Fibroblast of lung (primary cell): ENCODE results near the gene SCUBE3. TPM values are rescaled to one million over a fixed set of nuclear protein-coding genes. Genes with fewer than 3 reads are reported as not detected.

Source experiments
- DNase-seq, 2 donors: peaks; one replicate each; pipeline versions ENCODE4 v3.0.0 to v3.0.0-alpha.2; 2010; ENCODE audit warnings: low read depth in 2 of 2
- H2AFZ ChIP-seq: 2 replicates; pipeline ENCODE4 v1.5.1; 2012; ENCODE audit warnings: low read length, control low read depth, inconsistent platforms
- H3K27ac ChIP-seq: 2 replicates; pipeline ENCODE4 v1.5.1; 2011; ENCODE audit warnings: low read length, control low read depth; ENCODE audit not compliant: insufficient read depth
- H3K27me3 ChIP-seq: 2 replicates; pipeline ENCODE4 v1.5.1; 2011; ENCODE audit warnings: mild to moderate bottlenecking, low read length; ENCODE audit not compliant: control insufficient read depth, insufficient read depth
- H3K36me3 ChIP-seq: 2 replicates; pipeline ENCODE4 v1.5.1; 2011; ENCODE audit warnings: low read length; ENCODE audit not compliant: control insufficient read depth, insufficient read depth
- H3K4me1 ChIP-seq: 2 replicates; pipeline ENCODE4 v1.5.1; 2011; ENCODE audit warnings: low read length; ENCODE audit not compliant: control insufficient read depth, insufficient read depth; ENCODE audit errors: extremely low read depth
- H3K4me2 ChIP-seq: 2 replicates; pipeline ENCODE4 v1.5.1; 2011; ENCODE audit warnings: low read length, control low read depth; ENCODE audit not compliant: insufficient read depth; ENCODE audit errors: extremely low read depth
- H3K4me3 ChIP-seq, 4 experiments: fragments of 200-600 bp in 1 of 4; sonication (generic) in 1 of 4; replicated peaks in 1 of 4; 2 replicates each; pipeline ENCODE4 v1.5.1; 2011 to 2016; ENCODE audit warnings: low read length in 4 of 4, low read depth in 3 of 4, mild to moderate bottlenecking in 3 of 4, control low read depth in 2 of 4, inconsistent platforms in 1 of 4, mixed read lengths in 1 of 4; ENCODE audit not compliant: insufficient read depth in 1 of 4; ENCODE audit errors: control extremely low read depth in 1 of 4
- H3K79me2 ChIP-seq: 2 replicates; pipeline ENCODE4 v1.5.1; 2012; ENCODE audit warnings: mild to moderate bottlenecking, low read length, inconsistent platforms; ENCODE audit not compliant: control insufficient read depth, insufficient read depth
- H3K9ac ChIP-seq: 2 replicates; pipeline ENCODE4 v1.5.1; 2011; ENCODE audit warnings: mild to moderate bottlenecking, low read length, control low read depth; ENCODE audit not compliant: insufficient read depth
- H3K9me3 ChIP-seq: 2 replicates; pipeline ENCODE4 v1.5.1; 2012; ENCODE audit warnings: low read depth, low read length; ENCODE audit not compliant: control insufficient read depth, insufficient read depth
- H4K20me1 ChIP-seq: 2 replicates; pipeline ENCODE4 v1.5.1; 2011; ENCODE audit warnings: low read length; ENCODE audit not compliant: control insufficient read depth, insufficient read depth; ENCODE audit errors: extremely low read depth
- EZH2 ChIP-seq: IDR thresholded peaks from 2 replicates; pipeline ENCODE4 v1.5.1; 2012; ENCODE audit warnings: low read length, control low read depth, mild to moderate bottlenecking; ENCODE audit errors: missing control alignments
- polyA plus RNA-seq, 2 donors: library from polyadenylated mRNA; depleted of rRNA in 1 of 2; stranded (reverse) in 1 of 2; unstranded in 1 of 2; fragments of >200 nt; gene quantifications; 2 replicates each; pipeline ENCODE4 v1.2.1, GENCODE V29; 2011 to 2012; ENCODE audit warnings: missing spikeins in 1 of 2
- total RNA-seq: library from RNA; depleted of rRNA; stranded (reverse); fragments of >200 nt; gene quantifications from 2 replicates; pipeline ENCODE4 v1.2.1, GENCODE V29; 2014
- TF ChIP-seq, protein P1 (sequence below), 2 donors: IDR thresholded peaks in 1 of 2; conservative IDR thresholded peaks in 1 of 2; 1 replicate in 1 of 2; 2 replicates in 1 of 2; pipeline ENCODE4 v1.5.1; 2011 to 2012; ENCODE audit warnings: low read length in 2 of 2, control low read depth in 1 of 2, inconsistent platforms in 1 of 2, low read depth in 1 of 2, mild to moderate bottlenecking in 1 of 2

The SCUBE3 gene
- total and polyA plus RNA-seq, 2 donors (not counting 1 experiment from before 2014, with no cell fraction given), result under 0.01 to 1.2 TPM

DNA sequence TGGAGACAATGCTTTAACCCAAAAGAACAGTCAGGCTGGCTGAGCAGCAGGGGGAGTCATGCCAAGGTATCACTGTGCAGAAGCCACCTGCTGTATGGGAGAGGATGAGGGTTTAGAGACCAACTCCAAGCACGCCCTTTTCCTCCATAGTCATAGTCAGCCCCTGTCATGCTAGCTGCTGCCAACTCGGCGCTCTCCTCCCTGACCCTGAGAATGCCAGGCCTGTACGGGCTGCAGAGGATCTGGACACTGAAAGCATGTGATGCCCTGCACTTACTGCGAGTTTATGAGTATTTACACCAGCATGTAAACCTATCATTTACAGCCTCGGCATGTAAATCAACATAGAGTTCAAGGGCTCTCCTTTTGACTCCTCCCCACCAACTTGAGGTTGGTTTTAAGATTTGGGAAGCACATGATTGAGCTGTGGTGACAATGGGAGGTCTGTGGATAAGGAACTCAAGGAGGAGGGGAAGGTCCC lies 11.7 kb upstream of the SCUBE3 start:
- H2AFZ ChIP-seq, result no peak overlapping the region
- H4K20me1 ChIP-seq, result no peaks in the 10 kb centered on the region
- H3K9ac ChIP-seq, result no peak overlapping the region
- peaks cover 11% of the 10 kb centered on the region for H3K27me3 ChIP-seq
- DNase-seq, result no peak
- no peaks in the 10 kb centered on the region for H3K79me2 ChIP-seq
- no peaks in the 10 kb centered on the region for H3K36me3 ChIP-seq
- no peak overlapping the region for H3K4me3 ChIP-seq
- no peak overlapping the region for H3K4me2 ChIP-seq
- H3K27ac ChIP-seq, result no peak overlapping the region
- no peaks in the 10 kb centered on the region for H3K4me1 ChIP-seq
- TF ChIP-seq, protein P1, sequence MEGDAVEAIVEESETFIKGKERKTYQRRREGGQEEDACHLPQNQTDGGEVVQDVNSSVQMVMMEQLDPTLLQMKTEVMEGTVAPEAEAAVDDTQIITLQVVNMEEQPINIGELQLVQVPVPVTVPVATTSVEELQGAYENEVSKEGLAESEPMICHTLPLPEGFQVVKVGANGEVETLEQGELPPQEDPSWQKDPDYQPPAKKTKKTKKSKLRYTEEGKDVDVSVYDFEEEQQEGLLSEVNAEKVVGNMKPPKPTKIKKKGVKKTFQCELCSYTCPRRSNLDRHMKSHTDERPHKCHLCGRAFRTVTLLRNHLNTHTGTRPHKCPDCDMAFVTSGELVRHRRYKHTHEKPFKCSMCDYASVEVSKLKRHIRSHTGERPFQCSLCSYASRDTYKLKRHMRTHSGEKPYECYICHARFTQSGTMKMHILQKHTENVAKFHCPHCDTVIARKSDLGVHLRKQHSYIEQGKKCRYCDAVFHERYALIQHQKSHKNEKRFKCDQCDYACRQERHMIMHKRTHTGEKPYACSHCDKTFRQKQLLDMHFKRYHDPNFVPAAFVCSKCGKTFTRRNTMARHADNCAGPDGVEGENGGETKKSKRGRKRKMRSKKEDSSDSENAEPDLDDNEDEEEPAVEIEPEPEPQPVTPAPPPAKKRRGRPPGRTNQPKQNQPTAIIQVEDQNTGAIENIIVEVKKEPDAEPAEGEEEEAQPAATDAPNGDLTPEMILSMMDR (conservative IDR thresholded peaks at IDR 0.05 in 1 of 2, IDR thresholded peaks at IDR 0.05 in 1 of 2; ENCODE audit: low read depth in 1 of 2, low read length in 2 of 2), result no peak
- no peak for TF ChIP-seq EZH2
- no peaks in the 10 kb centered on the region for H3K9me3 ChIP-seq

DNA sequence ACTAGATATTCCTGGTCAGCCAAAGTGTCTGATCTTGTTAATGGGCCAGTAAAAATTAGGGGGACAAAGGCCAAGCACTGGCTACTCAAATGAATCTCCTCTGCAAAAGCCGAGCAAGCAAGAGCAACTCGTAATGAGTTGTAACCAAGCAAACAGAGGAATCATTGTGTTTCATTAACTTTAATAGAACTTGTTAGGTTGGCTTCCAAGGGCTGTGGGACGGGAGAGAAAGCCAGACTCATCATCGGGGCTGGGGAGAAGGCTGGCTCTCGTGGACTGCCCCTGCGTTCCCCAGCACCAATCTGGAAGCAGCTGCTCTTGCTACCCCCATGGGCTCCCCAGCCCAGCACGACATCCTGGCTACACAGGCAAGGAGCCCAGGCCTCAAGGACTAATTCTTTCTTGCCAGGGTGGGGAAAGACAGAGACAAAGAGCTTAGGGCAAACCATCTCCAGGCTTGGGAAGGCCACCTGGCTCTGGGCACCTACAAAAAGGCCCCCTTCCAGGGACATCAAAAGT lies 10.5 kb upstream of the SCUBE3 start:
- no peak overlapping the region for H3K4me3 ChIP-seq
- TF ChIP-seq, protein P1 (conservative IDR thresholded peaks at IDR 0.05 in 1 of 2, IDR thresholded peaks at IDR 0.05 in 1 of 2; ENCODE audit: low read depth in 1 of 2, low read length in 2 of 2), result no peak
- TF ChIP-seq EZH2, result no peak
- H4K20me1 ChIP-seq, result no peaks in the 10 kb centered on the region
- H2AFZ ChIP-seq, result no peak overlapping the region
- no peaks in the 10 kb centered on the region for H3K79me2 ChIP-seq
- no peaks in the 10 kb centered on the region for H3K9me3 ChIP-seq
- no peaks in the 10 kb centered on the region for H3K36me3 ChIP-seq
- no peak overlapping the region for H3K27ac ChIP-seq
- peaks cover 16% of the 10 kb centered on the region for H3K27me3 ChIP-seq
- H3K9ac ChIP-seq, result no peak overlapping the region
- H3K4me1 ChIP-seq, result no peaks in the 10 kb centered on the region
- no peak overlapping the region for H3K4me2 ChIP-seq
- DNase-seq, result no peak

DNA sequence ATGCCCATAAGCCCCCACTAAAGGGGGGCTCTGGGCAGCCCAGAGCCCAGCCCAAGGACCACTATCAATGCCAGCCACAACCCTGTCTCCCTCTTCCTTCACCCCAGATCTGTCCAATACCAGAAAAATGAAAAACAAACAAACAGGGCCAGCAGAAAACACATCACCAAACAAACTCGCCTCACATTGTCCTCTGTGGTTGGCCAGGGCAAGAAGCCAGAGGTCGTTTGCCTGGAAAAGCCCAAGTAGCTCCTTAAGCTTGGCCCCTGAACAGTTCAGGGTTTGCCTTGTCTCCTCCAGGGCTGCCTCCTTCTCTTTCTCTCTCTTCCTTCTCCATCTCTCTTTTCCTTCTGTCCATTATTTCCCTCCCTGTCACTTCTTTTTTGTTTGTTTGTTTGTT lies 10.1 kb upstream of the SCUBE3 start:
- Histone ChIP-seq H3K9ac (no peak overlapping the region), H3K4me2 (peak overlapping the region; percentile 32), H3K9me3 (no peaks in the 10 kb centered on the region), H3K4me3 (no peak overlapping the region), H3K79me2 (no peaks in the 10 kb centered on the region), H3K4me1 (no peaks in the 10 kb centered on the region), H3K27ac (no peak overlapping the region), H4K20me1 (no peaks in the 10 kb centered on the region), H3K27me3 (peaks cover 21% of the 10 kb centered on the region), H3K36me3 (no peaks in the 10 kb centered on the region), H2AFZ (no peak overlapping the region)
- TF ChIP-seq, protein P1 (conservative IDR thresholded peaks at IDR 0.05 in 1 of 2, IDR thresholded peaks at IDR 0.05 in 1 of 2; ENCODE audit: low read depth in 1 of 2, low read length in 2 of 2), result no peak
- no peak for TF ChIP-seq EZH2
- no peak for DNase-seq
